Heart right ventricle (tissue), 16 donors: ENCODE measurements around the gene RBMS3. TPM values are rescaled to one million over a fixed set of nuclear protein-coding genes. Genes with fewer than 3 reads are reported as not detected.

Experiments
- ATAC-seq, 8 donors: fragments of 200-7000 bp; cut with Tn5 transposase; one replicate each; pipeline ENCODE4 v1.9.1; 2020; ENCODE audit warnings: mild to moderate bottlenecking in 8 of 8, moderate library complexity in 8 of 8, moderate number of reproducible peaks in 1 of 8
- DNase-seq, 2 donors: peaks; one replicate each; pipeline ENCODE4 v3.0.0-alpha.2; 2020
- H3K27ac ChIP-seq, 10 donors: fragments of 200-600 bp; sonication (generic) in 2 of 10; one replicate each; pipeline versions ENCODE4 v1.5.0 to v1.8.0; 2020 to 2022; ENCODE audit warnings: mild to moderate bottlenecking in 3 of 10
- H3K27me3 ChIP-seq, 7 donors: fragments of 200-600 bp; one replicate each; pipeline ENCODE4 v1.8.0; 2021 to 2022; ENCODE audit warnings: mild to moderate bottlenecking in 2 of 7
- H3K36me3 ChIP-seq, 9 donors: fragments of 200-600 bp; sonication (generic) in 1 of 9; one replicate each; pipeline versions ENCODE4 v1.5.0 to v1.8.0; 2020 to 2022; ENCODE audit warnings: mild to moderate bottlenecking in 2 of 9
- H3K4me1 ChIP-seq, 9 donors: fragments of 200-600 bp; sonication (generic) in 1 of 9; one replicate each; pipeline versions ENCODE4 v1.5.0 to v1.8.0; 2020 to 2022; ENCODE audit warnings: mild to moderate bottlenecking in 4 of 9
- H3K4me3 ChIP-seq, 10 donors: fragments of 200-600 bp; sonication (generic) in 2 of 10; one replicate each; pipeline versions ENCODE4 v1.5.0 to v1.8.0; 2020 to 2022; ENCODE audit warnings: mild to moderate bottlenecking in 7 of 10, moderate library complexity in 2 of 10
- H3K9me3 ChIP-seq, 11 donors: fragments of 200-600 bp in 10 of 11; sonication (generic) in 2 of 11; one replicate each; pipeline versions ENCODE4 v1.5.0 to v1.8.0; 2013 to 2022; ENCODE audit warnings: mild to moderate bottlenecking in 2 of 11, control low read depth in 1 of 11, moderate library complexity in 1 of 11
- CTCF ChIP-seq, 9 donors: fragments of 200-600 bp; sonication (generic) in 2 of 9; IDR thresholded peaks; one replicate each; pipeline versions ENCODE4 v1.5.0 to v1.8.0; 2021 to 2022; ENCODE audit warnings: antibody characterized with exemption in 9 of 9, mild to moderate bottlenecking in 5 of 9, moderate library complexity in 1 of 9
- WGBS, 2 donors: extraction: QIAGEN DNeasy Blood & Tissue Kit; methylation state at CpG; one replicate each; pipeline ENCODE4 v1.1.7; 2013; ENCODE audit warnings: inconsistent platforms in 1 of 2; 5-methylcytosine and 5-hydroxymethylcytosine counted together
- intact Hi-C, 10 donors: fragments of 100-400 bp; cut with DNase I; formaldehyde crosslinking; loops; one replicate each; pipeline versions ENCODE4 v1.11.1 to v1.14.2; 2022
- polyA plus RNA-seq, 2 donors: library from polyadenylated mRNA; stranded (reverse); fragments of 200-250 nt; gene quantifications; one replicate each; pipeline ENCODE4 v1.2.3, GENCODE V29; 2013
- total RNA-seq, 10 donors: library from RNA; stranded (reverse); fragmentation: NEBNext Ultra II Directional in 3 of 10; extraction: Animal tissue kit (Norgen Biotek cat#: 25700) in 3 of 10; gene quantifications; one replicate each; pipeline versions ENCODE4 v1.2.1 to v1.2.4, GENCODE V29; 2021 to 2023
- donor health status: Arrhythmogenic right ventricular cardiomyopathy.
- donor health status: ischemic (EF 13 %, LVEDD 7.1; RV severe dilation, severe dysfunction).
- donor health status: healthy with polysubstance abuse.
- donor health status: DM: no; HTN: yes; CAD: no.
- donor health status: DM: no; HTN: no; CAD: no.
- donor health status: ischemic (EF 25% LVEDD 6.9; RV normal size, moderate dysfunction).
- donor health status: ischemic (EF 25% LVEDD 5.7; RV mildly dilated, moderate dysfunction).
- donor health status: healthy.
- donor health status: DM: yes; HTN: yes; CAD: no.
- donor health status: Ischemic cardiomyopathy.
- donor health status: ischemic (EF 35%, LVEDD 5.7; RV mildly dilated, moderate dysfunction).
- donor health status: nonischemic (EF 11% LVEDD 7.7; RV severe dilation, severe dysfunction).
- donor health status: DM: yes; HTN: yes; CAD: no.
- donor health status: PGD.
- donor health status: ischemic (EF 29% LVEDD 5.4; RV normal size, mild dysfunction).
- donor health status: nonischemic (EF 23%, LVEDD 6.1; RV moderate dilation, normal function).

RBMS3 gene
- total and polyA plus RNA-seq, 12 donors: 3.2 to 41.1 (median 26.4) TPM

DNA sequence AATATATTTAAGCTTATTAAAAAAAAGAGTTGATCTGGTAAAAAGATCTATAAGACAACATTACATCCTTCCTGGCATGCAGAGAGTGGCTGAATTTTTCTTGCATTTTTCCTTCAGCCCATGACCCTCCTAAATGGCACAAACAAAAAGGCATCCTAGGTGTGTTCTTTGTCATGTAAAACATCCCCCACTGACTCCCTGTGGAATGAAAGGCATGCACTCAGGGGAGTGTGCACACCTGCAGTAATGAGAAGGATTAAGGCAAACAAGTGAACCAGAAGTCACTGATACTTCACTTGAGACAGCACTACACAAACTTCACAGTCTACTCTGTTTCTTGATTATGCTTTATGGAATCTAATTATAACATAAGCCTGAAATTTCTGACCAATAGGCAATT is 195.0 kb downstream of the RBMS3 start:
- intact Hi-C loops: no loop called here
- Histone ChIP-seq H3K9me3 (peaks cover 0 to 6% (median 0%) of the 10 kb centered on the region in 11 donors), H3K27me3 (no peaks in the 10 kb centered on the region), H3K4me1 (peaks cover 0 to 15% (median 10%) of the 10 kb centered on the region in 9 donors), H3K36me3 (no peaks in the 10 kb centered on the region), H3K27ac (no peak overlapping the region), H3K4me3 (no peak overlapping the region)
- no peak for TF ChIP-seq CTCF (IDR thresholded peaks at IDR 0.05)
- no peak for ATAC-seq
- DNase-seq: no peak

DNA sequence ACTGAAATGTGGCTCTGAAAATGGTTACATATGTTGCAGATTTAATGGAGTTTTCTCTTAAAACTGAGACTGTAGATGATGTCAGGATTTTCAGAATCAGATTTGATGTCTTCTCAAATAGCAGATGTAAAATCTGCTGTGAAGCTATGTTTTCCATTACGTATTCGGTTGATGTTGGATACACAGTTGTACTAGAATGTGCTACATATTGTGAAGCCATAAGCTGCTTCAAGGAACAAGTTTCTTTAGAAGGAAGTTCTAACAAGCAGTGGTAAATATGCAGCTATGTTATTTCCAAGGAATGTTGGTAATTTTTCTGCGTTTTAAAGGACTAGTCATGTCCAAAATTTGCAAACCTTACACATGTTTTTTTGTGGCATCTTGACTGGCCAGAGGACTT is 197.7 kb downstream of the RBMS3 start:
- intact Hi-C loops: no loop called here
- Histone ChIP-seq H3K4me3 (no peak overlapping the region), H3K27ac (no peak overlapping the region), H3K4me1 (peaks cover 0 to 15% (median 10%) of the 10 kb centered on the region in 9 donors), H3K9me3 (peaks cover 0 to 3% (median 0%) of the 10 kb centered on the region in 11 donors), H3K27me3 (no peaks in the 10 kb centered on the region), H3K36me3 (no peaks in the 10 kb centered on the region)
- ATAC-seq: no peak
- TF ChIP-seq CTCF (IDR thresholded peaks at IDR 0.05): no peak
- WGBS, 2 donors: 90% methylated on average over 3 of the region's 3 CpGs
- DNase-seq: no peak

DNA sequence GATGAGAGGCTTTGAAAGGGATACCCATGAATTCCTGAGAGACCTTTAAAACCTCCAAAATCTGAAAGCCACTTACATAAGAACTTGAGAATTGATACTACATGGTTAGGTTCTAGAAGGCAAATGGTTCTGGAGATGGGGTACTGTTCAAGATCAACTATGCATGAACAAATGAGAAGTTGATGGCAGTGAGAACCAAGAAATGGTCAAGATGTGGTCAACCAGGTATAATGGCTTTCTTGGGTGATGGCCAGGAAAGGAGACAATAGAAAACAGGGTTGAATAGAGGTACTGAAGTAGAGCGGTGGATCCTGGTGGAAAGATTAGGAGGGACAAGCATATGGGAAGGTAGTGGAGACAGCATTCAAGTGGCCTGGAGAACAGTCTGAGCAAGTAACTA is 200.4 kb downstream of the RBMS3 start:
- intact Hi-C loops: no loop called here
- 36 to 98% methylated on average over 1 of the region's 1 CpG for WGBS, 2 donors
- Histone ChIP-seq H3K27me3 (no peaks in the 10 kb centered on the region), H3K36me3 (no peaks in the 10 kb centered on the region), H3K9me3 (no peaks in the 10 kb centered on the region), H3K27ac (no peak overlapping the region), H3K4me1 (peaks cover 0 to 10% (median 4%) of the 10 kb centered on the region in 9 donors), H3K4me3 (no peak overlapping the region)
- ATAC-seq (no peak), DNase-seq (no peak)
- TF ChIP-seq CTCF (IDR thresholded peaks at IDR 0.05): no peak

GRCh38 chr3:29481969-29482767 is 201.3 kb downstream of the RBMS3 start:
- H3K27me3 ChIP-seq: no peaks in the 10 kb centered on the region

More at GRCh38 chr3:29481969-29482767, 201.3 kb downstream of the RBMS3 start:
- no peak for TF ChIP-seq CTCF (IDR thresholded peaks at IDR 0.05)
- H3K27ac ChIP-seq: no peak overlapping the region
- no peaks in the 10 kb centered on the region for H3K9me3 ChIP-seq
- H3K4me3 ChIP-seq: no peak overlapping the region
- intact Hi-C loops: no loop called here
- no peaks in the 10 kb centered on the region for H3K36me3 ChIP-seq
- 97 to 99% methylated on average over 1 to 2 of the region's 3 CpGs for WGBS, 2 donors
- ATAC-seq (no peak), DNase-seq (no peak)
- H3K4me1 ChIP-seq: peaks cover 0 to 17% (median 7%) of the 10 kb centered on the region in 9 donors
